ENCODE results near the gene ARHGAP24.

Gene ARHGAP24

DNA sequence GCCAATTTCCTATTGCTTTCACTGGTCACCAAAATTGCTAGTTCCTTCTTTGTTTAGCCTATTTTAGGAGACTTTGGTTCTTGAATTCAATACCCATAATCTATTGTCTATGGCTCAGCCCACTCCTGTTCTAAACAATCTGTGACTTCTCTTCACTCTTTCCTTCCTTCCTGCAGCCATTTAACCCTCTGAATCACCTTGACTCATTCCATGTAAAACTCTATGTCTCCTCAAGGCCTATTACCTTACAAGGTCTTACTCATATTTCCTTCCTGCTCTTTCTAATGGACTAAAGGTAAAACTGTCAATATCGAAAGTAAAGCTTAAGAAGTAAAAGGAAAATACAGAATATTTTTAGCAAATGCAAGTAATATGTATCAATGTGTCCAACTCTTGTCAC, 301.6 kb downstream of the ARHGAP24 start:
- H3K79me2 ChIP-seq (ENCODE audit: low read length), result no peaks in the 10 kb centered on the region
- no peaks in the 10 kb centered on the region for H3K36me3 ChIP-seq (replicated peaks; ENCODE audit: insufficient read depth, low read length)
- no peak overlapping the region for H3K4me2 ChIP-seq (ENCODE audit: low read depth, low read length)
- no peak overlapping the region for H3K9ac ChIP-seq (ENCODE audit: low read length)
- H4K20me1 ChIP-seq (ENCODE audit: insufficient read depth, low read length), result no peaks in the 10 kb centered on the region
- no peaks in the 10 kb centered on the region for H3F3A ChIP-seq (ENCODE audit: insufficient read depth, low read length)
- no peak for TF ChIP-seq EZH2 (optimal IDR thresholded peaks at IDR 0.05; ENCODE audit: low read depth, low read length)
- no peak for TF ChIP-seq EZH2phosphoT487 (IDR thresholded peaks at IDR 0.05; ENCODE audit: low read length)
- TF ChIP-seq, protein P1, sequence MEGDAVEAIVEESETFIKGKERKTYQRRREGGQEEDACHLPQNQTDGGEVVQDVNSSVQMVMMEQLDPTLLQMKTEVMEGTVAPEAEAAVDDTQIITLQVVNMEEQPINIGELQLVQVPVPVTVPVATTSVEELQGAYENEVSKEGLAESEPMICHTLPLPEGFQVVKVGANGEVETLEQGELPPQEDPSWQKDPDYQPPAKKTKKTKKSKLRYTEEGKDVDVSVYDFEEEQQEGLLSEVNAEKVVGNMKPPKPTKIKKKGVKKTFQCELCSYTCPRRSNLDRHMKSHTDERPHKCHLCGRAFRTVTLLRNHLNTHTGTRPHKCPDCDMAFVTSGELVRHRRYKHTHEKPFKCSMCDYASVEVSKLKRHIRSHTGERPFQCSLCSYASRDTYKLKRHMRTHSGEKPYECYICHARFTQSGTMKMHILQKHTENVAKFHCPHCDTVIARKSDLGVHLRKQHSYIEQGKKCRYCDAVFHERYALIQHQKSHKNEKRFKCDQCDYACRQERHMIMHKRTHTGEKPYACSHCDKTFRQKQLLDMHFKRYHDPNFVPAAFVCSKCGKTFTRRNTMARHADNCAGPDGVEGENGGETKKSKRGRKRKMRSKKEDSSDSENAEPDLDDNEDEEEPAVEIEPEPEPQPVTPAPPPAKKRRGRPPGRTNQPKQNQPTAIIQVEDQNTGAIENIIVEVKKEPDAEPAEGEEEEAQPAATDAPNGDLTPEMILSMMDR (IDR thresholded peaks at IDR 0.05; ENCODE audit: low read length), result no peak
- no peak for DNase-seq
- no peaks in the 10 kb centered on the region for H3K27me3 ChIP-seq (replicated peaks; ENCODE audit: insufficient read depth, low read length)
- H3K9me3 ChIP-seq (replicated peaks; ENCODE audit: insufficient read depth, low read length), result no peaks in the 10 kb centered on the region
- H3K27ac ChIP-seq (ENCODE audit: low read length), result no peak overlapping the region
- no peaks in the 10 kb centered on the region for H3K9me2 ChIP-seq (replicated peaks; ENCODE audit: insufficient read depth, low read length)
- H3K4me1 ChIP-seq (ENCODE audit: low read length), result no peaks in the 10 kb centered on the region
- H3K4me3 ChIP-seq (ENCODE audit: low read length), result no peak overlapping the region
- no peak overlapping the region for H2AFZ ChIP-seq (ENCODE audit: low read length)

DNA sequence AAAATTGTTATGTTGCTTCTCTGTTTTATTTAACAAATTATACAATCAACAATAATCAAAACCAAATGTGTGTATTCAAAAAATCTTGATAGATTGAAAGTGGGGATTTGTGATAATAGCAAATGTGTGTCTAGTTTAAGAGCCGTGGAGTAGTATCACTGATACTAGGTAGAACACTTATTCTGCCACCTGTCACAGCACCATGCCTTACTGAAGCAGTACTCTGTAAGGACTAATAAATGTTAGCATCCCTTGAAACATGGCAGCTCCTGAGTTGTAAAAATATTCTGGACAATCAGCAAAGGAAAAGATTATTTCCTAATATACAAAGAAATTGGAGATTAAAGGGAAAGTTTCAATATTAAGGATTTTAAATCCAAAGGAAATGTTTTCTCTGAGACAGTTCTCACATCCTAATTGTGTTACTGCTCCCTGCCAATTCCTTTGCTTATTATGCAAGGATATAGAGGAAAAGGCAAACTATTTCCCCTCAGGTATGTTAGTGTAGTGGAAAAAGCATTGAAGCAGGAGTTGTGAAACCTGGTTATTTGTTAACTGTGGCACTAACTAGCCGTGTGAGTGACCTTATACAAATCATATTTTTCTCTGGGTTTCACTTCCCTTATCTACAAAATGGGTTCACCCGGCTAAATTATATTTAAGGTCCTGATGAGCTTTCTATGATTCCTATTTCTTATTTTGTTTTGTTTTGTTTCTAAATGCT, 303.1 kb downstream of the ARHGAP24 start:
- TF ChIP-seq EZH2phosphoT487 (IDR thresholded peaks at IDR 0.05; ENCODE audit: low read length) (no peak), EZH2 (optimal IDR thresholded peaks at IDR 0.05; ENCODE audit: low read depth, low read length) (no peak)
- TF ChIP-seq, protein P1 (IDR thresholded peaks at IDR 0.05; ENCODE audit: low read length), result no peak
- H3K9me3 ChIP-seq (replicated peaks; ENCODE audit: insufficient read depth, low read length), result no peaks in the 10 kb centered on the region
- H2AFZ ChIP-seq (ENCODE audit: low read length), result no peak overlapping the region
- H3K79me2 ChIP-seq (ENCODE audit: low read length), result no peaks in the 10 kb centered on the region
- no peaks in the 10 kb centered on the region for H3K9me2 ChIP-seq (replicated peaks; ENCODE audit: insufficient read depth, low read length)
- no peaks in the 10 kb centered on the region for H3K27me3 ChIP-seq (replicated peaks; ENCODE audit: insufficient read depth, low read length)
- H3K4me3 ChIP-seq (ENCODE audit: low read length), result no peak overlapping the region
- no peaks in the 10 kb centered on the region for H3K36me3 ChIP-seq (replicated peaks; ENCODE audit: insufficient read depth, low read length)
- no peak overlapping the region for H3K9ac ChIP-seq (ENCODE audit: low read length)
- peak; percentile 15 for DNase-seq
- no peak overlapping the region for H3K27ac ChIP-seq (ENCODE audit: low read length)
- H3F3A ChIP-seq (ENCODE audit: insufficient read depth, low read length), result no peaks in the 10 kb centered on the region
- H4K20me1 ChIP-seq (ENCODE audit: insufficient read depth, low read length), result no peaks in the 10 kb centered on the region
- H3K4me2 ChIP-seq (ENCODE audit: low read depth, low read length), result no peak overlapping the region
- H3K4me1 ChIP-seq (ENCODE audit: low read length), result no peaks in the 10 kb centered on the region

DNA sequence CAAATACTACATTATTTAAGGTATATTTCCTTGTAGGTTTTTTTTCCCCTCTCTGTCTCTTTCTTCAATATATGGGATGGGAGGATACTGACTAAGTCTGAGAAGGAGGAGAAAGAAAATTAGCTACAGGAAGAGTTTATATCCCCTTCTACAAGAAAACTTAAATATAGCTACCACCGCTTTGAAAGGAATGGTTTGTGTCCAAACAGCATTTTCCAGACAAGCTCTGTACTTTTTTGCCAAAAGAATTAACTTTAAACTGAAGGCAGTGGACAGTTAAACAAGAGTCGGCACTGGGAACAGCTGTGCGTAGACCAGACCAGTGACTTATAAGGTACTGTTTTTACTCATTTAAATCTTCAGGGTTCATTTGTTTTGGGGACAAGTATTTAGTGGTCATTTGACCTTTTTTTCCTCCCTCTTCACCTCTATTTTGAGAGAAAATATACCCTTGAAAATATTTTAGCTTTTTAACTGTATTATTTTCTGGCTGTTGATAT, 303.7 kb downstream of the ARHGAP24 start:
- H3K4me2 ChIP-seq (ENCODE audit: low read depth, low read length), result no peak overlapping the region
- no peaks in the 10 kb centered on the region for H3K4me1 ChIP-seq (ENCODE audit: low read length)
- H3K27me3 ChIP-seq (replicated peaks; ENCODE audit: insufficient read depth, low read length), result no peaks in the 10 kb centered on the region
- H2AFZ ChIP-seq (ENCODE audit: low read length), result no peak overlapping the region
- no peaks in the 10 kb centered on the region for H4K20me1 ChIP-seq (ENCODE audit: insufficient read depth, low read length)
- H3K4me3 ChIP-seq (ENCODE audit: low read length), result no peak overlapping the region
- H3K9me2 ChIP-seq (replicated peaks; ENCODE audit: insufficient read depth, low read length), result no peaks in the 10 kb centered on the region
- H3K9me3 ChIP-seq (replicated peaks; ENCODE audit: insufficient read depth, low read length), result no peaks in the 10 kb centered on the region
- H3K79me2 ChIP-seq (ENCODE audit: low read length), result no peaks in the 10 kb centered on the region
- H3K9ac ChIP-seq (ENCODE audit: low read length), result no peak overlapping the region
- H3F3A ChIP-seq (ENCODE audit: insufficient read depth, low read length), result no peaks in the 10 kb centered on the region
- TF ChIP-seq, protein P1 (IDR thresholded peaks at IDR 0.05; ENCODE audit: low read length), result no peak
- TF ChIP-seq EZH2 (optimal IDR thresholded peaks at IDR 0.05; ENCODE audit: low read depth, low read length) (no peak), EZH2phosphoT487 (IDR thresholded peaks at IDR 0.05; ENCODE audit: low read length) (no peak)
- H3K27ac ChIP-seq (ENCODE audit: low read length), result no peak overlapping the region
- no peak for DNase-seq
- H3K36me3 ChIP-seq (replicated peaks; ENCODE audit: insufficient read depth, low read length), result no peaks in the 10 kb centered on the region

All from MM.1S (cell line).